GM18502 (cell line): ENCODE results near the gene RBAK.
"Not testable (repeated sequence)": the region's sequence is repeated elsewhere in the genome, so short reads cannot be mapped to it uniquely, and the experiment has no call there.

ENCODE experiments used
- ATAC-seq: cut with Tn5 transposase; IDR thresholded peaks from one replicate; pipeline ENCODE4 v1.9.1; 2021; ENCODE audit warnings: mild to moderate bottlenecking; ENCODE audit not compliant: unreplicated experiment, poor library complexity

Gene RBAK

DNA sequence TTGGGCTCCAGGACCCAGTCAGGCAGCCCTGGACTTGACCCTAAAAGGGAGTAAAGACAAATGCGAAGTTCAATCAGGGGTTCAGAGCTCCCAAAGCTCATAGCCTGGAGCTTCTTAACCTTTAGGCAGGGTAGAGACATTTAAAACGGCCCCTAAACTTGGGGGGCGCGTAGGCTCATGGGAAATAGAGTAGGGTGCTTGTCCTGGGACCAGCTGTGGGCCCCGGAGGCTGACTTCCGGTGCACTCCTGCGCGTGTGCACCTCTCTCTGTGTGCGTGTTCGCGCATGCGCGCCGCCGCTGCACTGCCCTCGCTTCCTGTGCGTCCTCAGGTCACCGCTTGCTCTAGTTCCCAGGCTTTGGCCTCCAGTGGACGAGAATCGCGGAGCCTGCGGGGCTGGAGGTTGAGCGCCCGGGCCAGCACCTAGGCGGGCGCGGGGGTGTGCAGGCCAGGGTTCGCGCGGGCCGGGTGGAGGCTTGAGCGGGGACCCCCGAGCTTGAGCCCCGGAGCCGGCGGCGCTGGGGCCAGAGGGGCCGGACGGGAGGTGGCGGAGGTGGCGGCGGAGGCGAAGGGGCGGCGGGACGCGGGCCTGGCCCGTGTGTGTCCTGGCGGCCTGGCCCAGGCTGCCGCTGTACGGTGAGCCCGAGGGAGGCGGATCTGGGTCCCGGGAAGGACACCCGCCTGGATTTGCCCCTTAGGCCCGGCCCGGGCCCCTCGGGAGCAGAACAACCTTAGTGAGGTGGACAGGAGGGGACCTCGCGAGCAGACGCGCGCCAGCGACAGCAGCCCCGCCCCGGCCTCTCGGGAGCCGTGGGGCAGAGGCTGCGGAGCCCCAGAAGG lies at the start of gene RBAK:
RBAK (plus strand) TSS at position 303 of the 839 bp plus-strand sequence. CDS start 2,217 bp downstream, outside the sequence.
- ATAC-seq: peak; percentile 98

DNA sequence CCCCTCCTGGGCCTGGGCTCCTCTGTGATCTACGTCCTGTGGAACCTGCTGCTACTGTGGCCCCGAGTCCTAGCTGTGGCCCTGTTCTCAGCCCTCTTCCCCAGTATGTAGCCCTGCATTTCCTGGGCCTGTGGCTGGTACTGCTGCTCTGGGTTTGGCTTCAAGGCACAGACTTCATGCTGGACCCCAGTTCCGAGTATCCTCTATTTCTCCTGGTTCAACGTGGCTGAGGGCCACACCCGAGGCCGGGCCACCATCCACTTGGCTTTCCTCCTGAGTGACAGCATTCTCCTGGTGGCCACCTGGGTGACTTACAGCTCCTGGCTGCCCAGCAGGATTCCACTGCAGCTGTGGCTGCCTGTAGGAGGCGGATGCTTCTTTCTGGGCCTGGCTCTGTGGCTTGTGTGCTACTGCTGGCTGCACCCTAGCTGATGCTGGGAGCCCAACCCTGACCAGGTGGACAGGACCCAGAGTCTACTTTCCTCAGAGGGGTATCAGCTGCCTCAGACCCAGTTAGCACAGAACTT lies 48.9 kb upstream of the RBAK start:
- no peak for ATAC-seq

DNA sequence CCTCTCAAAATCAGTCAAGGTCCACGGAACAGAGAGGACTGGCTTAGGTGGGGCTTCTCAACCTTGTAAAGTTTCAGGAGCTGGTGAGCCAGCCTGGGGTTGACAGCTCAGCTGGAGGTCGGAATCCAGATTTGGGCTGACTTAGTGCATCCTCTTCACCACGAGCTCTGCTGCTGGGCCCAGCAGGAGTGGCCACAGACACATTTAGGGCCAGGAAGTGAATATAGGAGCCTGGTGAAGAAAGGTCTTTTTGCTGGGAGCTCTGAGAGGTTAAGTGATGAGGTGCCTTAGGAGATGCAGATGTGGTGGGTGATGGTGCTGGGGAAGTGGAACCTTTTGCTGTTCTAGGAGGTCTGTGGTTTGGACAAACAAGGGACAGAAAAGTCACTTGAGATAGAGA lies 47.4 kb upstream of the RBAK start:
- ATAC-seq: no peak

DNA sequence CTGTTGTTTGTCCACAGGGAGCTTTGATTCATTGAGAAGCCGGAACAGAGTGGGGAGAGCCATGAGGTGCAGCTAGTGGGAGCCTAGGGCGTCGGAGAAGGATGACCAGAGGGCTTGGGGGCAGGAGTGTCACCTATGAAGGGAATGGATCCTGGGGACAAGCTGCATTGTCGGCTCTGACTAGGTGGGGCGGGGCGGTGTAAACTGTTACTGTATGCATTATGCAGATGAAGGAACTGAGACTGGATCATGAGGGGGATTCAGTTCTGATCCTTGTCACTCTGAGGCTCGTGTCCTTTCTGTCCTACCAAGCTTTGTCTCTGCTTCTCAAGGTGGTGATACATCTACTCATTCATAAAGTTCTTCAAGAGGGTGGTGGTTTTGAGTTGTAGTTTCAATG lies 46.8 kb upstream of the RBAK start:
- ATAC-seq: no peak

DNA sequence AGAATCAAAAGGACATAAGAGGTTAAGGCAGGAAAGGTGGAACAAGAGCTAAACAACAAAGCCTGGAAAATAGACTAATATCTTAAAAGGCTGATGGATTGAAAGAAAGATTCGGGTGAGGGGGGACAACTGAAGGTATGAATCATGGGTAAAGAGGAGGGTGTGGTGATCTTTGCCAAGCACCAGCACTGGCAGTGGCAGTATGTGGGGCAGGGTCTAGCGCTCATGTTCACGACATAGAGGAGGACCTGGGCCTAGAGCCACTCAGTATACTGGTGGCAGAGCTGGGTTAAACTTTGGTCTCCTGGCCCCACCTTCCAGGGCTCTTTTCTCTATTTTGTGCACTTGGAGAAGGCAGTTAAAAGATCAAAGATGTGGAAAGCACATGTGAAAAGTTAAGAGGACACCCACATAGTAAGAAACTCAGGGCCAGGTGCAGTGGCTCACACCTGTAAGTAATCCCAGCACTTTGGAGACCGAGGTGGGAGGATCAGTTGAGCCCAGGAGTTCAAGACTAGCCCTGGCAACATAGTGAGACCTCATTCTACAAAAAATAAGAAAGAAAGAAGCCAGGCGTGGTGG lies 46.2 kb upstream of the RBAK start:
- no peak for ATAC-seq

DNA sequence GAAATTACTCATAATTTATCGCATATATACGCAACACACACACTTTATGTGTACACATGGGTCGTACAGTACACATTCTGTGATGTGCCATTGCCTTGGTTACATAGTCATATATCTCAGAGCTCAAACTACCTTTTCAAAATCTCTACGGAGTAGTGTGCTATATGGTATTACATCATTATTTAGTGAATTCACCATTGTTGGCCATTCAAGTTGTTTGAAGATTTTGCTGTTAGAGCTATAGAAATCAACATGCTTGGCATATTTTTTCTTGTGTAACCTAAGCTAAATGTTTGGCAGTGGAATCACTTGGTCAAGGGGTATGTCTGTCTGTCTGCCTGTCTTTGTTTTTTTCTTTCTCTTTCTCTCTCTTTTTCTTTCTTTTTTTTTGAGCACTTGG lies 44.7 kb upstream of the RBAK start:
- ATAC-seq: no peak

DNA sequence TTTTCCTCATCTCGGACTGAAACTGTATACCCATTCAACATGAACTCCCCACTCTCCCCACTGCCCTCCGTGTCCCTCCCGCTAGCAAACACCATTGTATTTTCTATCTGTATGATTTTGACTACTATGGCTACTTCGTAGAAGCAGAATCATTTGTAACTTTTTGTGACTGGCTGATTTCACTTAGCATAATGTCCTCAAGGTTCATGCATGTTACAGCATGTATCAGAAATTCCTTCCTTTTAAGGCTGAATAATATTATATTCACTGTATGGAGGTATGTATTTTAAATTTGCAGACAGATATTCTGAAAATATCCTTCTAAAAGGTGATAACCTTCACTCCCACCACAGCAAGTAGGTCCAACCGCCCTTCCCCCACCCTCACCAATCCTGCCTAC lies 43.7 kb upstream of the RBAK start:
- ATAC-seq: no peak

DNA sequence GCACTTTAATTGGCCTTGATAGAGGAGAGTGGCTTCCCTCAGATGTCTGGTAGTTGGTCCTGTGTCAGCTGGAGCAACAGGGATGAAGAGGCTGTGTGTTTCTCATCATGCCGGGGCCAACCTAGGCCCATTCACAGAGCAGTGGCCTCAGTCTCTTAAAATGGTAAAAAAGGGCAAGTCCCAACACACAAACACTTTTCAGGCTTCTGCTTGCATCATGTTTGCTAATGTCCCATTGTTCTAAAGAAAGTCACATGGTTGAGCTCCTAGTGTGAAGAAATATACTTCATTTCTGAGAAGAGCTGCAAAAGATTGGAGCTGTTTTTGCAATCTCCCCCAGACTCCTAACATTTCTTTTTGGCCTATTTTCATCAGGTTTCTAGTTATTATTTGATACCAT lies 40.6 kb upstream of the RBAK start:
- no peak for ATAC-seq

DNA sequence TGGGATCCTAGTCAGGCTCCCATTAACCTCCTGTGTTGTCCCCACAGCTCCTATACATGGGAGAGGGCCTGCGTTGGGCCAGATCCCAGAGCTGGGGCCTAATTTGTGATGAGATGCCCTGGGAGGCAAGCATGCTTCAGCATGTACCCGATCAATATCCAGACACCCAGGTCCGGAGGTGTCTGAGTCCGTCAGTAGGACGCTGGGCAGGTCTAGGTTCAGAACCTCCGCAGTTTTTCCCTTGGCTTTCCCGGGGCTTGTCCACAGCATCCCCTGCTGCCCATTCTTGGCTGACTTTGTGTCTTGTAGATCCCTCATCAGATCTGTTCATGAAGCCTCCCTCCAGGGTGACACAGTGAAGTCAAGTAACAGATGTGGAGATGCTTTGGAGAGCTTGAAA lies 32.7 kb upstream of the RBAK start:
- ATAC-seq: no peak

DNA sequence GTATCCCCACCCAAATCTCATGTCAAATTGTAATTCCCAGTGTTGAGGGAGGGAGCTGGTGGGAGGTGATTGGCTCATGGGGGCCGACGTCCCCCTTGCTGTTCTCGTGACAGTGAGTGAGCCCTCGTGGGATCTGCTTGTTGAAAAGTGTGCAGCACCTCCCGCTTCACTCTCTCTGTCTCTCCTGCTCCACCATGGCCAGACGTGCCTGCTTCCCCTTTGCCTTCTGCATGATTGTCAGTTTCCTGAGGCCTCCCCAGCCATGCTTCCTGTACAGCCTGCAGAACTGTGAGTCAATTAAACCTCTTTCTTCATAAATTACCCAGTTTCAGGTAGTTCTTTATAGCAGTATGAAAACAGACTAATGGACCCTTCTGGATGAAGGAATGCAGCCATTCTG lies 29.7 kb upstream of the RBAK start:
- ATAC-seq: not testable (repeated sequence)

DNA sequence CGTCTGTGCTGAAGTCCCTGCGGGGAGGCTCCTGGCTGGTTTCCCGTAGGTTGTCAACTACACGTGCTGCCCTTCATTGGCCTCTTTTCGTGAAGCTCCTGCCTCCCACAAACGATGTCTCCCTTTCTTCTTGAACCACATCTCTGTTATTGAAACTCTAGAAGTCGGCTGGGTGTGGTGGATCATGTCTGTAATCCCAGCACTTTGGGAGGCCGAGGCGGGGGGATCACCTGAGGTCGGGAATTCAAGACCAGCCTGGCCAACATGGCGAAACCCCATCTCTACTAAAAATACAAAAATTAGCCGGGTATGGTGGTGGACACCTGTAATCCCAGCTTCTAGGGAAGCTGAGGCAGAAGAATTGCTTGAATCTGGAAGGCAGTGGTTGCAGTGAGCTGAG lies 28.0 kb upstream of the RBAK start:
- ATAC-seq: not testable (repeated sequence)

DNA sequence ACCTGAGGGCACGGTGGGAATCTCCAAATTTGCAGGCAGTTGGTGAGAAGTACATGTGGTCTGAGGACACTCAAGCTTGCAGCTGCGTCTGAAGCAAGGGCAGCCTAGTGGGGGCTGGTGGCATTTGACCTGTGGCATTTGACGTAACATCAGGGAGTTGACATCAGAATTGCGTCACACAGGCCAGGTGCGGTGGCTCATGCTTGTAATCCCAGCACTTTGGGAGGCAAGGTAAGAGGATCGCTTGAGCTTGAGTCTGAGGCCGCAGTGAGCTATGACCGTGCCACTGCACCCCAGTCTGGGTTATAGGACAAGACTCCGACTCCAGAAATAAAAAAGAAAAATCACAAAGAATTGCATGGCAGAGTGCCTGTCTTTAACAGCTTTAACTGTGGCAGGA lies 25.6 kb upstream of the RBAK start:
- ATAC-seq: no peak

DNA sequence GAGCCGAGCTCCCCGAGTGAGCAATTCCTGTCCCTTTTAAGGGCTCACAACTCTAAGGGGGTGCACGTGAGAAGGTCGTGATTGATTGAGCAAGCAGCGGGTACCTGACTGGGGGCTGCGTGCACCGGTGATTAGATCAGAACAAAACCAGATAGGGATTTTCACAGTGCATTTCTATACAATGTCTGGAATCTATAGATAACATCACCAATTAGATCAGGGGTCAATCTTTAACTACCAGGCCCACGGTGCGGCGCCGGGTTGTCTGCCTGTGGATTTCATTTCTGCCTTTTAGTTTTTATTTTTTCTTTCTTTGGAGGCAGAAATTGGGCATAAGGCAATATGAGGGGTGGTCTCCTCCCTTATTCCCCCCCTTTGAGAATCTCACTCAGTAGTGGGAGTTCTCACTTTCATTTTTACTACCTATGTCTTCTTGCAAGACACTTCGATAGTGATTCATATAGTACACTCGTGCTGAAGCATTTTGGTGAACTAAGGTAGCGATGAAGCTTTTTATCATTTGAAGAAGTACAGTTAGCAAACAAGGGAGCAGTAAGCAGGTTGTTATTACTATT lies 24.6 kb upstream of the RBAK start:
- not testable (repeated sequence) for ATAC-seq

DNA sequence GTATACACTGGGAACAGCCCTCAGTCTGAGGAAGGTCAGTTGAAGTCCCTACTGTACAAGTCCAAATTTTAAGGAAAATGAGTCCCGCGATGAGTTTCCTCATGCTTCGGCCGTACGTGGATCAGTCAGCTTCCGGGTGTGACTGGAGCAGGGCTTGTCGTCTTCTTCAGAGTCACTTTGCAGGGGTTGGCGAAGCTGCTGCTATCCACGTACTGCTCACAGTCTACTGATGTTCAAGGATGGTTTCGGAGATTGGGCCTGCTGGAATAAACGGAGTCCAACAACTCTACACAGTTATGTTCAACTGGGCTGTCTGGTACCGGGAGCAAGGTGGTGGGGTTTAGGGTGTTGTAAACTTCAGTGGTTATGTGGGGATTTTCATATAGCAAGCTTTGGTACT lies 22.0 kb upstream of the RBAK start:
- not testable (repeated sequence) for ATAC-seq

DNA sequence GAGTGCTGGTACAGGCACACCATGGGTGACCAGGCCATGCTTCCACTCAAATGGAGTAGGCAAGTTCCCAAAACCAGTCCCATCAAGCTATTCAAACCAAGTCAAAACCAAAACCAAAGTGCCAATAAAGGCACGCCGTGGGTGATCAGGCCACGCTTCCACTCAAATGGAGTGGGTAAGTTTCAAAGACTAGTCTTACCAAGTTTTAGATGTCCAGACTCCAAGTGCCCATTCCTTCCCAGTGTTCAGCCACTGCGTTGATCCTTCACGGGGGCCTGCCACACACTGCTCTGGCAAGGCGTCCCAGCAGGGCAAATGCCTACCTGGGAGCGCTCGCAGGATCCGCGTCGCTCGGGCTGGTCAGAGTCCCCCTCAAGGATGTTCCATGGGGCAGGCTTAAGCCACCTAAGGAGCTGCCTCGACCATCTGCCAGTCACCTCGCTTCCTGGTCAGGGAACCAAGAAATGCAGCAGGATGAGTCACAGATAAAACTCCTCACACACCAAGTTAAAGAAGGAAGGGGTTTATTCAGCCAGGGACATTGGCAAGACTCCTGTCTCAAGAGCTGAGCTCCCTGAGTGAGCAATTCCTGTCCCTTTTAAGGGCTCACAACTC lies 17.8 kb upstream of the RBAK start:
- ATAC-seq: not testable (repeated sequence)

DNA sequence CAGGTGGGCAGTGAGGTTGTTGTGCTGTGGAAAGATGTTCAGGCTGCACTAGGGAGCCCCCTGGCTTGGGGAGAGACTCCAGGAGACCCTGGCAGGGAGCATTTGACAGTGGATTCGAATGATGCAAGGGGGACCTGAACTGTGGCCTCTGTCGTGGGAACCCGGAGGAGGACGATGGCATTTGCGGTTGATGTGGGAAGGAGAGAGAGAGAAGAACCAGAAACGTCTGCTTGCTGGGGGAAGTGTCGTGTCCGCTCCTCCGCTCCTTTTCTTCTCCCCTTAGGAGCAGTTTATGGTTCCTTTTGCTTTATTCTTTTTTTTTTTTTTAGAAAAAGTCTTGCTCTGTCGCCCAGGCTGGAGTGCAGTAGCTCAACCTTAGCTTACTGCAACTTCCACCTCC lies 12.5 kb upstream of the RBAK start:
- ATAC-seq: not testable (repeated sequence)

DNA sequence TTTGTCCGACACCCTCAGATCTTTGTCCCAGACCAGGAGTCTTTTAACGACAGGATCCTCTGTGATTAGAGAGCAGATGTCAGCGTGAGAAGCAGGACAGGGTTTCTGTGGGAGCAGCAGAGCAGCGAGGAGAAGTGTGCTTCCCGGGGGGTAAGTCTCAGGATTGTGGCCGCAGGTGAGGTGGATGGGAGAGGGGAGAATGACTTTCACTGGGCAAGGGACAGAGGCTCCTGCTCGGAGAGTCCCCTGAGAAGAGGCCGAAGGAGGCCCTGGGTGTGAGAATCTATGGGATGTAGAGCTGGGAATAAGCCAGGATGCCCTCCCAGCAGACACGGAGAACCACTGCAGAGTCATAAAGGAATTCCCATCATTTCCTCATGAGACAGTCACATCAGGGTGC lies 10.4 kb upstream of the RBAK start:
- no peak for ATAC-seq

DNA sequence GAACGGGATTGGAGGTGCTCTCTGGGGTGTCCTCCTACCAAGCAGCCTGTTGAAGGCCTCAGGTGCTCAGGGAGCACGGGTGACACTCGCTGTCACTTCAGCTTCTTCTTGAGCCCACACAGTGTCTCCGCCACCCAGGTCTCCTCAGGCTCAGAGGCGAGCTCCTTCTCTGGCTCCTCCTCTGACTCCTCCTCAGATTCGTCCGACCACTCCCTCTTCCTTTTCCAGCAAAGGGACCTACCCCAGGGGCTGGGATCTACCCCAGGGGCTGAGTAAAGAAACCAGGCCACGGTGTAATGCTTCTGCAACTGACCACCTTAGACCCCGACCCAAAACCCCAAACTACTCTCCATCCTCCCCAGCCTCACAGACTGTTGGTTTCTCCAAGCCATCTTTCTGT lies 9.2 kb upstream of the RBAK start:
- no peak for ATAC-seq

DNA sequence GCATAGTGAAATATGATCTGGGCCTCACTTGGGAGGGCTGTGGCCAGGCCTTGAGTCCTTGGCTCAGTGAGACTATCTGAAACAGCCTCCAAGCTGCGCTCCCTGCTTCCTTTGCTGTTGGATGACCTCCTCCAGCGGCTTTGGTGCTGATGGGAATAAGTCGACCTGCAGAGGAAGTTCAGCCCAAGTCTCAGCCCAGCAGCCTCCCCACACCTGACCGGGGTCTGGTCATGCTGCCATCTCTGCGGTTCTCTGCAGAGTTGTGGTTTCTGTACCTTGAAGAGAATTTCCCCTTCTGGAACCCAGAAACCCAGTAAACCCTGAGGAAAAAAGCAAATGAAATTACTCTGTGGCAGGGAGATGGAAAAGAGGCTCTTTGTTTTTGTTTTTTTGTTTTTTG lies 4.6 kb upstream of the RBAK start:
- ATAC-seq: no peak

DNA sequence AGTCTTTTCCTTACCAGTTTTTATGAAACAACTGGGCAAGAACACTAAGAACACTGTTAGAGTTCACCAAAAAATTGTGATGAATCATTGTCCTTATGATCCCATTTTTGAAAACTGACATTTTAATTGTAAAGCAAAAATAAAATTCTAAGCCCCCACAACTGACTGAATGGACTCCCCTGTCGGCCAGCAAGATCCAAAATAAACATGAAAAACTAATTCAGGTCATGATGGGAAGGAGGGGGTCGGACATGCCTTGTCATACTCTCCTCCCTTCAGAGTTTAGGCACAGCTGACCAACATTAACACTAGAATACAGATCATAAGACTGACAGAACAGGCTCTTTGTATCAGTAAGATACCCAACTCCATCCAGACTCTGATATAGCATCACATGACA lies 2.0 kb upstream of the RBAK start:
- ATAC-seq: no peak

DNA sequence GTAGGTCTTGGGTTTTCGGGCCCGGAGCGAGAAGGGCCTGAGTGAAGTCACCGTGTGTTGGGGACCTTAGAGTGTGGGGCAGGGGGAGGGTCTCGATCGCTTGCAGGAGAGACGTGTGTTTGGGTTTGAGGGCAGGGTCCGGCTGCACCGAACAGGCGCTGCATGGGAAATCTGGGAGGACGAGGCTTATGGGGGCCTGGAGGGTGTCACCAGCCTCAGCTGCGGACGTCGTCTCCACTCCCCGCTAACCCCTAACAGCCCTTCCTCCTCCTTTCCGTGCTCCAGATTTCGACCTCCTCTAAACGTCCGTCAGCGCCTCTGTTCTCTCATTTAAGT lies 705 bp downstream of the RBAK start:
- not testable (repeated sequence) for ATAC-seq
